Omental fat pad (tissue), 4 donors: Measurements from ENCODE around the gene FARSB. TPM values are rescaled to one million over a fixed set of nuclear protein-coding genes. Genes with fewer than 3 reads are reported as not detected.

Experiments
- ATAC-seq: fragments of 150-250 bp; one replicate; pipeline ENCODE4 v1.9.1; 2016; ENCODE audit warnings: mild to moderate bottlenecking, moderate library complexity; ENCODE audit not compliant: low FRiP score
- DNase-seq: peaks from one replicate; pipeline ENCODE4 v3.0.0-alpha.2; 2019; ENCODE audit warnings: low spot score
- total RNA-seq, 4 donors: library from RNA; depleted of rRNA; stranded (reverse); fragments of >200 nt; gene quantifications; one replicate each; pipeline ENCODE4 v1.1.0, GENCODE V29; 2016
- TF ChIP-seq, protein P1 (sequence below), 3 donors: fragments of 450-650 bp; IDR thresholded peaks; one replicate each; pipeline ENCODE4 v1.5.1; 2016 to 2017; ENCODE audit warnings: antibody characterized with exemption in 3 of 3, mild to moderate bottlenecking in 3 of 3, moderate library complexity in 2 of 3

FARSB gene
- total RNA-seq, 4 donors from 2014 or later: 11.8 to 18.4 (median 14.8) TPM

- no peak for ATAC-seq
- TF ChIP-seq, protein P1, sequence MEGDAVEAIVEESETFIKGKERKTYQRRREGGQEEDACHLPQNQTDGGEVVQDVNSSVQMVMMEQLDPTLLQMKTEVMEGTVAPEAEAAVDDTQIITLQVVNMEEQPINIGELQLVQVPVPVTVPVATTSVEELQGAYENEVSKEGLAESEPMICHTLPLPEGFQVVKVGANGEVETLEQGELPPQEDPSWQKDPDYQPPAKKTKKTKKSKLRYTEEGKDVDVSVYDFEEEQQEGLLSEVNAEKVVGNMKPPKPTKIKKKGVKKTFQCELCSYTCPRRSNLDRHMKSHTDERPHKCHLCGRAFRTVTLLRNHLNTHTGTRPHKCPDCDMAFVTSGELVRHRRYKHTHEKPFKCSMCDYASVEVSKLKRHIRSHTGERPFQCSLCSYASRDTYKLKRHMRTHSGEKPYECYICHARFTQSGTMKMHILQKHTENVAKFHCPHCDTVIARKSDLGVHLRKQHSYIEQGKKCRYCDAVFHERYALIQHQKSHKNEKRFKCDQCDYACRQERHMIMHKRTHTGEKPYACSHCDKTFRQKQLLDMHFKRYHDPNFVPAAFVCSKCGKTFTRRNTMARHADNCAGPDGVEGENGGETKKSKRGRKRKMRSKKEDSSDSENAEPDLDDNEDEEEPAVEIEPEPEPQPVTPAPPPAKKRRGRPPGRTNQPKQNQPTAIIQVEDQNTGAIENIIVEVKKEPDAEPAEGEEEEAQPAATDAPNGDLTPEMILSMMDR (IDR thresholded peaks at IDR 0.05): no peak
- DNase-seq: no peak
Observed at GRCh38 chr2:222651718-222652418, 4.0 kb downstream of the FARSB start.

DNA sequence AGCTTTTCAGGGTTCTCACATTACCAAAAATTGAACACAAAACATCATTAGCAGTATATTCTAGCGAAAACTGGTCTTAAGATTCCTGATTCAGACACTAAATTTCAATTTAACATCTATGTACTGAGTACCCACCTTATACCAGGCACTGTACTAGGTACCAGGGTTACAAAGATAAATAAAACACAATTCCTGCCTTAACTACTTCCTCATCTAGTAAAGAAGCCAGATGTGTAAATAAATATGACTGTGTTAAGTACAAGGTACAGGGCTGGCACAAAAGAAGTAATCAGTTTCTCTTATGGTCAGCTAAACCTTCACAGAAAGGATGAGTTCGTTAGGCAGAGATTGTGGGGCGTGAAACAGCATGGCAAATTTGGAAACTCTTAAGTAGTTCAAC lies 6.1 kb downstream of the FARSB start:
- ATAC-seq (no peak), DNase-seq (no peak)
- TF ChIP-seq, protein P1 (IDR thresholded peaks at IDR 0.05): no peak

DNA sequence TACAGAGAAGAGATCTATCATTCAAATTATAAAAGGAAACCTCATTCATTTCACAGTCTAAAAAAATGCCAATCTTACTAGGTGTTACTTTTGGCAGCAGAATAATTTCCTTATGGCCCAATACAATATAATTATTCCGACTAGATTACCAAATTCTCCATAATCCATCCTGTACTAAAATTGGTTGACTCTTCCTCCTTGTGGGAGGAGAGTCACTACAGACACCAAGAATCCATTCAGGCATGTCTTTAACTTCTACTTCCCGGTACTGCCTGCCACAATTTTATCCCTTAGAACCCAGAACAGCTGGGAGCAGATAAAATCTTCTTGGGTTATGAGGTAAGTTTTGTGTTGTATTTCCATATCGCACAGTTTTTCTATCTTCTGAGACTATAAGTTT lies 9.9 kb downstream of the FARSB start:
- TF ChIP-seq, protein P1 (IDR thresholded peaks at IDR 0.05): no peak
- no peak for ATAC-seq
- no peak for DNase-seq

GRCh38 chr2:222643134-222643533 lies 12.8 kb downstream of the FARSB start:
- DNase-seq: no peak
- no peak for ATAC-seq
- TF ChIP-seq, protein P1 (IDR thresholded peaks at IDR 0.05): no peak

GRCh38 chr2:222641336-222641735 lies 14.6 kb downstream of the FARSB start:
- TF ChIP-seq, protein P1 (IDR thresholded peaks at IDR 0.05): no peak
- ATAC-seq: no peak
- no peak for DNase-seq

GRCh38 chr2:222637067-222637466 lies 18.8 kb downstream of the FARSB start:
- no peak for ATAC-seq
- no peak for DNase-seq
- TF ChIP-seq, protein P1 (IDR thresholded peaks at IDR 0.05): no peak

DNA sequence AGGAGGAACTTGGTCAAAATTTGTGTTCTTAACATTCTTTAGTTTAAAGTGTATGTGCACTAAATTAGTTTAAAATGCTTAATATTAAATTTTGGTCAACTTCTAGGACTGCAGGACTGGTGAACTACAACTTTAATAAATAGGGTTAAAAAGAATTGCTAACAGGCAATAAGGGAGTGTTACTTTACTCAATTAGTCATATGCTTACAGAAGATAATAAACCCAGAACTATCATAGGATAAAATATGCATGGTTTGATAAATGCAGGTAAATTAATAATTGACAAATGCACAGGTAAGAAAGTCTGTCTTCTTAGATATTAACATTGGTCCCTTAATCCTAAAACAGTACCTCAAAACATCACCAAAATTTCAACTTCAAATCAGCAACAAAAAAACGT lies 20.6 kb downstream of the FARSB start:
- TF ChIP-seq, protein P1 (IDR thresholded peaks at IDR 0.05): no peak
- ATAC-seq (no peak), DNase-seq (no peak)
